GM23338 (cell line): ENCODE measurements around the gene CDCP1. TPM values are rescaled to one million over a fixed set of nuclear protein-coding genes. Genes with fewer than 3 reads are reported as not detected.

Experiments
- ATAC-seq: fragments of 200-7000 bp; cut with Tn5 transposase; 3 replicates; pipeline ENCODE4 v1.9.1; 2020
- DNase-seq: peaks from one replicate; pipeline ENCODE4 v3.0.0-alpha.2; 2015; ENCODE audit warnings: low spot score
- H2AFZ ChIP-seq: fragments of 200-600 bp; sonication (generic); 2 replicates; pipeline ENCODE4 v1.8.0; 2016; ENCODE audit warnings: antibody characterized with exemption, mild to moderate bottlenecking, moderate library complexity
- H3F3A ChIP-seq: fragments of 200-600 bp; sonication (generic); replicated peaks from 2 replicates; pipeline ENCODE4 v1.8.0; 2017; ENCODE audit warnings: antibody characterized with exemption, mixed run types, low read depth
- H3K27ac ChIP-seq: fragments of 200-600 bp; sonication (generic); 2 replicates; pipeline ENCODE4 v1.6.1; 2016; ENCODE audit warnings: low read depth
- H3K27me3 ChIP-seq: fragments of 200-600 bp; sonication (generic); 2 replicates; pipeline ENCODE4 v1.8.0; 2016; ENCODE audit warnings: mild to moderate bottlenecking, mixed run types, moderate library complexity; ENCODE audit not compliant: insufficient read depth
- H3K36me3 ChIP-seq: fragments of 200-600 bp; sonication (generic); 2 replicates; pipeline ENCODE4 v1.8.0; 2016; ENCODE audit warnings: mild to moderate bottlenecking; ENCODE audit not compliant: insufficient read depth
- H3K4me1 ChIP-seq: fragments of 200-600 bp; sonication (generic); 2 replicates; pipeline ENCODE4 v1.8.0; 2016; ENCODE audit warnings: mild to moderate bottlenecking, moderate library complexity; ENCODE audit not compliant: insufficient read depth
- H3K4me2 ChIP-seq: fragments of 200-600 bp; sonication (generic); 2 replicates; pipeline ENCODE4 v1.7.1; 2017; ENCODE audit warnings: mixed run types
- H3K4me3 ChIP-seq: fragments of 200-600 bp; sonication (generic); 2 replicates; pipeline ENCODE4 v1.6.1; 2016; ENCODE audit warnings: mixed run types
- H3K79me2 ChIP-seq: fragments of 200-600 bp; sonication (generic); replicated peaks from 2 replicates; pipeline ENCODE4 v1.8.0; 2017; ENCODE audit warnings: mild to moderate bottlenecking; ENCODE audit not compliant: insufficient read depth
- H3K9me2 ChIP-seq: fragments of 200-600 bp; sonication (generic); 2 replicates; pipeline ENCODE4 v1.8.0; 2017; ENCODE audit not compliant: insufficient read depth
- H4K20me1 ChIP-seq: fragments of 200-600 bp; sonication (generic); replicated peaks from 2 replicates; pipeline ENCODE4 v1.8.0; 2017; ENCODE audit warnings: mild to moderate bottlenecking; ENCODE audit not compliant: insufficient read depth
- H3K27ac Mint-ChIP-seq: 2 replicates; pipeline ENCODE4 v1.8.0; 2020; ENCODE audit warnings: inconsistent platforms, mild to moderate bottlenecking, moderate library complexity, mixed read lengths
- H3K27me3 Mint-ChIP-seq: 3 replicates; pipeline ENCODE4 v1.8.0; 2022; ENCODE audit warnings: low read depth, mild to moderate bottlenecking, moderate library complexity, mixed read lengths, inconsistent platforms; ENCODE audit not compliant: insufficient read depth, poor library complexity
- H3K36me3 Mint-ChIP-seq: 3 replicates; pipeline ENCODE4 v1.8.0; 2021; ENCODE audit warnings: low read depth, mild to moderate bottlenecking, inconsistent platforms, moderate library complexity, mixed read lengths
- H3K4me1 Mint-ChIP-seq: 3 replicates; pipeline ENCODE4 v1.8.0; 2020; ENCODE audit warnings: mild to moderate bottlenecking, inconsistent platforms, mixed read lengths
- H3K4me3 Mint-ChIP-seq: 3 replicates; pipeline ENCODE4 v1.8.0; 2021; ENCODE audit warnings: moderate library complexity, mild to moderate bottlenecking, inconsistent platforms, mixed read lengths
- H3K9me3 Mint-ChIP-seq: 3 replicates; pipeline ENCODE4 v1.8.0; 2020; ENCODE audit warnings: moderate library complexity, mild to moderate bottlenecking, inconsistent platforms, mixed read lengths
- CREB1 ChIP-seq: fragments of 250-450 bp; sonication (Bioruptor Pico); IDR thresholded peaks from 2 replicates; pipeline ENCODE4 v1.5.0; 2020; ENCODE audit warnings: low read depth, mild to moderate bottlenecking, moderate library complexity
- EZH2 ChIP-seq: fragments of 200-600 bp; sonication (generic); IDR thresholded peaks from one replicate; pipeline ENCODE4 v1.8.0; 2017; ENCODE audit warnings: antibody characterized with exemption, mild to moderate bottlenecking, low read depth; ENCODE audit not compliant: unreplicated experiment
- EZH2phosphoT487 ChIP-seq: fragments of 200-600 bp; sonication (generic); IDR thresholded peaks from one replicate; pipeline ENCODE4 v1.8.1; 2018; ENCODE audit warnings: antibody characterized with exemption; ENCODE audit not compliant: unreplicated experiment
- JUNB ChIP-seq: IDR thresholded peaks from one replicate; pipeline ENCODE4 v1.6.1; 2016; ENCODE audit warnings: antibody characterized with exemption; ENCODE audit not compliant: unreplicated experiment
- POLR2AphosphoS5 ChIP-seq: IDR thresholded peaks from 2 replicates; pipeline ENCODE4 v1.6.1; 2016; ENCODE audit warnings: antibody characterized with exemption, low read depth
- STAT1 ChIP-seq: IDR thresholded peaks from one replicate; pipeline ENCODE4 v1.6.1; 2016; ENCODE audit warnings: antibody characterized with exemption; ENCODE audit not compliant: unreplicated experiment
- ZNF114 ChIP-seq: fragments of 250-450 bp; sonication (Bioruptor Pico); IDR thresholded peaks from 2 replicates; pipeline ENCODE4 v1.5.0; 2020; ENCODE audit warnings: mild to moderate bottlenecking, moderate library complexity
- polyA plus RNA-seq: library from polyadenylated mRNA; unstranded; fragments of >200 nt; fragmentation: Nextera tagmentation; extraction: Ambion mirVana; gene quantifications from 2 replicates; pipeline ENCODE4 v1.2.1, GENCODE V29; 2016
- total RNA-seq: library from RNA; depleted of rRNA; stranded (reverse); fragments of >200 nt; shearing (Covaris generic); gene quantifications from 2 replicates; pipeline ENCODE4 v1.2.3, GENCODE V29; 2014
- TF ChIP-seq, protein P1 (sequence below): fragments of 250-450 bp; sonication (Bioruptor Pico); IDR thresholded peaks from 2 replicates; pipeline ENCODE4 v1.5.0; 2020; ENCODE audit warnings: mild to moderate bottlenecking, moderate library complexity
- TF ChIP-seq, protein P2 (sequence below), 2 experiments: fragments of 200-600 bp in 1 of 2; sonication (generic) in 1 of 2; conservative IDR thresholded peaks; 2 replicates each; pipeline versions ENCODE4 v1.5.1 to v1.6.1; 2016 to 2017; ENCODE audit warnings: antibody characterized with exemption in 2 of 2, low read depth in 2 of 2, mild to moderate bottlenecking in 2 of 2, moderate library complexity in 1 of 2

The CDCP1 gene
- total and polyA plus RNA-seq, 2 experiments from 2014 or later, result 7.7 to 20.1 TPM

DNA sequence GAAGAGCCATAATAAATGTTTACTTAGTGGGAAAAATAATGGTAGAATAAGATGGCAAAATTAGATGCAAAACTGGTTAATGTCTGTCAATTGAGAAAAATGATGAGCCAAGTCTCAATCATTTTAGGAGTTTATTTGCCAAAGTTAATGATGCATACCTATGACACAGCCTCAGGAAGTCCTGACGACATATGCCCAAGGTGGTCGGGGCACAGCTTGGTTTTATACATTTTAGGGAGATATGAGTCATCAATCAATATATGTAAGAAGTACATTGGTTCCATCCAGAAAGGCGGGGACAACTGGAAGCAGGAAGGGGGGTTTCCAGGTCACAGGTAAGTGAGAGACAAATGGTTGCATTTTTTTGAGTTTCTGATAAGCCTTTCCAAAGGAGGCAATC is 88.6 kb downstream of the CDCP1 start:
- ATAC-seq (no peak), DNase-seq (no peak)
- Histone ChIP-seq H3K4me2 (no peak overlapping the region), H3K36me3 (no peaks in the 10 kb centered on the region), H3K79me2 (no peaks in the 10 kb centered on the region), H4K20me1 (peaks cover 3% of the 10 kb centered on the region; the same call in 1 of the 2 replicates), H3K27me3 (peaks cover 70% of the 10 kb centered on the region), H3K4me1 (peaks cover 13% of the 10 kb centered on the region), H3K4me3 (no peak overlapping the region), H3K27ac (no peak overlapping the region), H2AFZ (no peak overlapping the region), H3F3A (no peaks in the 10 kb centered on the region), H3K9me2 (no peaks in the 10 kb centered on the region)
- H3K27me3 Mint-ChIP-seq, result peaks cover 53% of the 10 kb centered on the region
- H3K27ac Mint-ChIP-seq, result no peak overlapping the region
- TF ChIP-seq STAT1, result no peak
- TF ChIP-seq, protein P1, sequence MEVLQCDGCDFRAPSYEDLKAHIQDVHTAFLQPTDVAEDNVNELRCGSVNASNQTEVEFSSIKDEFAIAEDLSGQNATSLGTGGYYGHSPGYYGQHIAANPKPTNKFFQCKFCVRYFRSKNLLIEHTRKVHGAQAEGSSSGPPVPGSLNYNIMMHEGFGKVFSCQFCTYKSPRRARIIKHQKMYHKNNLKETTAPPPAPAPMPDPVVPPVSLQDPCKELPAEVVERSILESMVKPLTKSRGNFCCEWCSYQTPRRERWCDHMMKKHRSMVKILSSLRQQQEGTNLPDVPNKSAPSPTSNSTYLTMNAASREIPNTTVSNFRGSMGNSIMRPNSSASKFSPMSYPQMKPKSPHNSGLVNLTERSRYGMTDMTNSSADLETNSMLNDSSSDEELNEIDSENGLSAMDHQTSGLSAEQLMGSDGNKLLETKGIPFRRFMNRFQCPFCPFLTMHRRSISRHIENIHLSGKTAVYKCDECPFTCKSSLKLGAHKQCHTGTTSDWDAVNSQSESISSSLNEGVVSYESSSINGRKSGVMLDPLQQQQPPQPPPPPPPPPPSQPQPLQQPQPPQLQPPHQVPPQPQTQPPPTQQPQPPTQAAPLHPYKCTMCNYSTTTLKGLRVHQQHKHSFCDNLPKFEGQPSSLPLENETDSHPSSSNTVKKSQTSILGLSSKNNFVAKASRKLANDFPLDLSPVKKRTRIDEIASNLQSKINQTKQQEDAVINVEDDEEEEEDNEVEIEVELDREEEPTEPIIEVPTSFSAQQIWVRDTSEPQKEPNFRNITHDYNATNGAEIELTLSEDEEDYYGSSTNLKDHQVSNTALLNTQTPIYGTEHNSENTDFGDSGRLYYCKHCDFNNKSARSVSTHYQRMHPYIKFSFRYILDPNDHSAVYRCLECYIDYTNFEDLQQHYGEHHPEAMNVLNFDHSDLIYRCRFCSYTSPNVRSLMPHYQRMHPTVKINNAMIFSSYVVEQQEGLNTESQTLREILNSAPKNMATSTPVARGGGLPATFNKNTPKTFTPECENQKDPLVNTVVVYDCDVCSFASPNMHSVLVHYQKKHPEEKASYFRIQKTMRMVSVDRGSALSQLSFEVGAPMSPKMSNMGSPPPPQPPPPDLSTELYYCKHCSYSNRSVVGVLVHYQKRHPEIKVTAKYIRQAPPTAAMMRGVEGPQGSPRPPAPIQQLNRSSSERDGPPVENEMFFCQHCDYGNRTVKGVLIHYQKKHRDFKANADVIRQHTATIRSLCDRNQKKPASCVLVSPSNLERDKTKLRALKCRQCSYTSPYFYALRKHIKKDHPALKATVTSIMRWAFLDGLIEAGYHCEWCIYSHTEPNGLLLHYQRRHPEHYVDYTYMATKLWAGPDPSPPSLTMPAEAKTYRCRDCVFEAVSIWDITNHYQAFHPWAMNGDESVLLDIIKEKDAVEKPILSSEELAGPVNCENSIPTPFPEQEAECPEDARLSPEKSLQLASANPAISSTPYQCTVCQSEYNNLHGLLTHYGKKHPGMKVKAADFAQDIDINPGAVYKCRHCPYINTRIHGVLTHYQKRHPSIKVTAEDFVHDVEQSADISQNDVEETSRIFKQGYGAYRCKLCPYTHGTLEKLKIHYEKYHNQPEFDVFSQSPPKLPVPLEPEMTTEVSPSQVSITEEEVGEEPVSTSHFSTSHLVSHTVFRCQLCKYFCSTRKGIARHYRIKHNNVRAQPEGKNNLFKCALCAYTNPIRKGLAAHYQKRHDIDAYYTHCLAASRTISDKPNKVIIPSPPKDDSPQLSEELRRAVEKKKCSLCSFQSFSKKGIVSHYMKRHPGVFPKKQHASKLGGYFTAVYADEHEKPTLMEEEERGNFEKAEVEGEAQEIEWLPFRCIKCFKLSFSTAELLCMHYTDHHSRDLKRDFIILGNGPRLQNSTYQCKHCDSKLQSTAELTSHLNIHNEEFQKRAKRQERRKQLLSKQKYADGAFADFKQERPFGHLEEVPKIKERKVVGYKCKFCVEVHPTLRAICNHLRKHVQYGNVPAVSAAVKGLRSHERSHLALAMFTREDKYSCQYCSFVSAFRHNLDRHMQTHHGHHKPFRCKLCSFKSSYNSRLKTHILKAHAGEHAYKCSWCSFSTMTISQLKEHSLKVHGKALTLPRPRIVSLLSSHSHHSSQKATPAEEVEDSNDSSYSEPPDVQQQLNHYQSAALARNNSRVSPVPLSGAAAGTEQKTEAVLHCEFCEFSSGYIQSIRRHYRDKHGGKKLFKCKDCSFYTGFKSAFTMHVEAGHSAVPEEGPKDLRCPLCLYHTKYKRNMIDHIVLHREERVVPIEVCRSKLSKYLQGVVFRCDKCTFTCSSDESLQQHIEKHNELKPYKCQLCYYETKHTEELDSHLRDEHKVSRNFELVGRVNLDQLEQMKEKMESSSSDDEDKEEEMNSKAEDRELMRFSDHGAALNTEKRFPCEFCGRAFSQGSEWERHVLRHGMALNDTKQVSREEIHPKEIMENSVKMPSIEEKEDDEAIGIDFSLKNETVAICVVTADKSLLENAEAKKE (CRISPR knock-in tag), result no peak
- no peak for TF ChIP-seq JUNB
- TF ChIP-seq, protein P2, sequence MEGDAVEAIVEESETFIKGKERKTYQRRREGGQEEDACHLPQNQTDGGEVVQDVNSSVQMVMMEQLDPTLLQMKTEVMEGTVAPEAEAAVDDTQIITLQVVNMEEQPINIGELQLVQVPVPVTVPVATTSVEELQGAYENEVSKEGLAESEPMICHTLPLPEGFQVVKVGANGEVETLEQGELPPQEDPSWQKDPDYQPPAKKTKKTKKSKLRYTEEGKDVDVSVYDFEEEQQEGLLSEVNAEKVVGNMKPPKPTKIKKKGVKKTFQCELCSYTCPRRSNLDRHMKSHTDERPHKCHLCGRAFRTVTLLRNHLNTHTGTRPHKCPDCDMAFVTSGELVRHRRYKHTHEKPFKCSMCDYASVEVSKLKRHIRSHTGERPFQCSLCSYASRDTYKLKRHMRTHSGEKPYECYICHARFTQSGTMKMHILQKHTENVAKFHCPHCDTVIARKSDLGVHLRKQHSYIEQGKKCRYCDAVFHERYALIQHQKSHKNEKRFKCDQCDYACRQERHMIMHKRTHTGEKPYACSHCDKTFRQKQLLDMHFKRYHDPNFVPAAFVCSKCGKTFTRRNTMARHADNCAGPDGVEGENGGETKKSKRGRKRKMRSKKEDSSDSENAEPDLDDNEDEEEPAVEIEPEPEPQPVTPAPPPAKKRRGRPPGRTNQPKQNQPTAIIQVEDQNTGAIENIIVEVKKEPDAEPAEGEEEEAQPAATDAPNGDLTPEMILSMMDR (conservative IDR thresholded peaks at IDR 0.05; ENCODE audit: low read depth in 2 of 2), result no peak
- no peak for TF ChIP-seq POLR2AphosphoS5
- no peak for TF ChIP-seq CREB1 (CRISPR knock-in tag)
- no peak for TF ChIP-seq EZH2
- TF ChIP-seq ZNF114 (CRISPR knock-in tag), result no peak
- no peak for TF ChIP-seq EZH2phosphoT487
- H3K36me3 Mint-ChIP-seq, result no peaks in the 10 kb centered on the region
- no peak overlapping the region for H3K4me3 Mint-ChIP-seq
- H3K4me1 Mint-ChIP-seq, result peaks cover 30% of the 10 kb centered on the region
- no peaks in the 10 kb centered on the region for H3K9me3 Mint-ChIP-seq
